SK-N-SH (cell line): ENCODE measurements around the gene RGS11. TPM values are rescaled to one million over a fixed set of nuclear protein-coding genes. Genes with fewer than 3 reads are reported as not detected.

ENCODE experiments used
- CTCF ChIA-PET: fragments of 300-600, 350-600 bp; formaldehyde crosslinking; extraction: SDS; loops from one replicate; lab custom pipeline; 2021; lab: Yijun Ruan, JAX
- POLR2A ChIA-PET: fragments of 350-600 bp; sonication (Branson Sonifier 250); formaldehyde crosslinking; extraction: SDS; loops from one replicate; lab custom pipeline; 2020; ENCODE audit warnings: antibody characterized with exemption, inconsistent platforms; lab: Yijun Ruan, JAX
- DNase-seq: peaks from one replicate; pipeline ENCODE4 v3.0.0; 2012
- H2AFZ ChIP-seq: fragments of 200-600 bp; sonication (generic); 2 replicates; pipeline ENCODE4 v1.8.1; 2016; ENCODE audit warnings: antibody characterized with exemption, mild to moderate bottlenecking, low read depth
- H3F3A ChIP-seq: fragments of 200-600 bp; sonication (generic); replicated peaks from 2 replicates; pipeline ENCODE3; 2016; ENCODE audit warnings: antibody characterized with exemption, mild to moderate bottlenecking; ENCODE audit not compliant: insufficient read depth
- H3K27ac ChIP-seq, 2 experiments: fragments of 200-500 bp in 1 of 2; fragments of 200-600 bp in 1 of 2; sonication (Bioruptor generic) in 1 of 2; sonication (generic), shearing (Covaris generic) in 1 of 2; 2 replicates each; pipeline versions ENCODE4 v1.5.1 to v1.6.1; 2014 to 2016; ENCODE audit warnings: low read depth in 2 of 2, inconsistent platforms in 1 of 2, low read length in 1 of 2, mild to moderate bottlenecking in 1 of 2, mixed read lengths in 1 of 2
- H3K27me3 ChIP-seq: fragments of 200-600 bp; sonication (generic), shearing (Covaris generic); 2 replicates; pipeline ENCODE4 v1.6.1; 2016; ENCODE audit warnings: mixed run types; ENCODE audit not compliant: insufficient read depth
- H3K36me3 ChIP-seq, 2 experiments: fragments of 200-500 bp in 1 of 2; fragments of 200-600 bp in 1 of 2; sonication (Bioruptor generic) in 1 of 2; sonication (generic) in 1 of 2; replicated peaks in 1 of 2; 2 replicates each; pipeline versions ENCODE3 to v1.5.1; 2014 to 2016; ENCODE audit warnings: low read length in 1 of 2, mild to moderate bottlenecking in 1 of 2; ENCODE audit not compliant: insufficient read depth in 2 of 2, control insufficient read depth in 1 of 2
- H3K4me1 ChIP-seq, 2 experiments: fragments of 200-500 bp in 1 of 2; fragments of 200-600 bp in 1 of 2; sonication (Bioruptor generic) in 1 of 2; sonication (generic), shearing (Covaris generic) in 1 of 2; 2 replicates each; pipeline versions ENCODE4 v1.5.1 to v1.6.1; 2014 to 2016; ENCODE audit warnings: low read depth in 1 of 2, low read length in 1 of 2, mixed run types in 1 of 2; ENCODE audit not compliant: insufficient read depth in 2 of 2, control insufficient read depth in 1 of 2
- H3K4me2 ChIP-seq: fragments of 200-600 bp; sonication (generic), shearing (Covaris generic); 2 replicates; pipeline ENCODE4 v1.6.1; 2017; ENCODE audit warnings: mixed run types
- H3K4me3 ChIP-seq, 2 experiments: fragments of 200-500 bp in 1 of 2; fragments of 200-600 bp in 1 of 2; sonication (Bioruptor generic) in 1 of 2; sonication (generic), shearing (Covaris generic) in 1 of 2; 2 replicates each; pipeline versions ENCODE4 v1.5.1 to v1.8.1; 2014 to 2016; ENCODE audit warnings: low read depth in 2 of 2, inconsistent platforms in 1 of 2, low read length in 1 of 2, mild to moderate bottlenecking in 1 of 2, mixed read lengths in 1 of 2, moderate library complexity in 1 of 2
- H3K79me2 ChIP-seq: fragments of 200-600 bp; sonication (generic); 2 replicates; pipeline ENCODE4 v1.8.1; 2017; ENCODE audit warnings: mild to moderate bottlenecking; ENCODE audit not compliant: insufficient read depth
- H3K9ac ChIP-seq: fragments of 200-600 bp; sonication (generic); 2 replicates; pipeline ENCODE4 v1.6.1; 2017; ENCODE audit warnings: mixed run types
- H3K9me2 ChIP-seq: fragments of 200-600 bp; sonication (generic); 2 replicates; pipeline ENCODE4 v1.6.1; 2017; ENCODE audit warnings: mixed run types
- H3K9me3 ChIP-seq: fragments of 200-600 bp; sonication (generic); 2 replicates; pipeline ENCODE4 v1.6.1; 2017; ENCODE audit warnings: mixed run types, mild to moderate bottlenecking, moderate library complexity
- H4K20me1 ChIP-seq: fragments of 200-600 bp; sonication (generic); 2 replicates; pipeline ENCODE4 v1.6.1; 2017; ENCODE audit warnings: mild to moderate bottlenecking, mixed run types; ENCODE audit not compliant: insufficient read depth
- ELF1 ChIP-seq: IDR thresholded peaks from 2 replicates; pipeline ENCODE4 v1.4.0; 2012
- FOSL2 ChIP-seq: IDR thresholded peaks from 2 replicates; pipeline ENCODE4 v1.4.0; 2012; ENCODE audit warnings: low read depth, mild to moderate bottlenecking, moderate library complexity, borderline replicate concordance
- FOXM1 ChIP-seq: IDR thresholded peaks from 2 replicates; pipeline ENCODE4 v1.4.0; 2012; ENCODE audit warnings: low read depth, mild to moderate bottlenecking
- GATA2 ChIP-seq: sonication (generic); formaldehyde crosslinking; IDR thresholded peaks from 2 replicates; pipeline ENCODE4 v1.5.0; 2020; ENCODE audit warnings: mild to moderate bottlenecking, missing genetic modification reagents
- IRF3 ChIP-seq: fragments of 150-350 bp; IDR thresholded peaks from 2 replicates; pipeline ENCODE4 v1.6.1; 2016; ENCODE audit warnings: mild to moderate bottlenecking, low read depth, low read length
- MEF2A ChIP-seq: IDR thresholded peaks from 2 replicates; pipeline ENCODE4 v1.4.0; 2012; ENCODE audit warnings: low read depth, borderline replicate concordance
- MXI1 ChIP-seq: IDR thresholded peaks from 2 replicates; pipeline ENCODE4 v1.6.1; 2012; ENCODE audit warnings: mild to moderate bottlenecking, low read depth, low read length, improper control_type of control experiment
- POLR2AphosphoS5 ChIP-seq: IDR thresholded peaks from 2 replicates; pipeline ENCODE4 v1.6.1; 2012; ENCODE audit warnings: low read depth, low read length
- RCOR1 ChIP-seq: fragments of 150-350 bp; IDR thresholded peaks from 2 replicates; pipeline ENCODE4 v1.6.1; 2017; ENCODE audit warnings: antibody characterized with exemption, low read length
- RXRA ChIP-seq: IDR thresholded peaks from 2 replicates; pipeline ENCODE4 v1.4.0; 2012; ENCODE audit warnings: low read depth, mild to moderate bottlenecking, borderline replicate concordance
- TAF1 ChIP-seq: IDR thresholded peaks from 2 replicates; pipeline ENCODE4 v1.6.1; 2012; ENCODE audit warnings: low read depth, mild to moderate bottlenecking, low read length, moderate library complexity, borderline replicate concordance
- TCF12 ChIP-seq: IDR thresholded peaks from 2 replicates; pipeline ENCODE4 v1.4.0; 2012
- TEAD4 ChIP-seq: IDR thresholded peaks from 2 replicates; pipeline ENCODE4 v1.4.0; 2012; ENCODE audit warnings: mild to moderate bottlenecking, borderline replicate concordance; ENCODE audit not compliant: insufficient read depth
- YY1 ChIP-seq: IDR thresholded peaks from 2 replicates; pipeline ENCODE4 v1.4.0; 2012; ENCODE audit warnings: low read depth, mild to moderate bottlenecking
- WGBS: methylation state at CpG from one replicate; pipeline ENCODE4 v1.1.6; 2017; ENCODE audit warnings: low lambda C conversion rate; 5-methylcytosine and 5-hydroxymethylcytosine counted together
- polyA plus RNA-seq, 3 experiments: library from polyadenylated mRNA; depleted of rRNA; stranded (reverse); fragments of >200 nt; gene quantifications; 2 replicates each; pipeline ENCODE4 v1.2.3, GENCODE V29; 2012
- TF ChIP-seq, protein P1 (sequence below): IDR thresholded peaks from 2 replicates; pipeline ENCODE4; 2012
- TF ChIP-seq, protein P2 (sequence below): IDR thresholded peaks from 2 replicates; pipeline ENCODE4 v1.4.0; 2012; ENCODE audit warnings: low read depth, borderline replicate concordance

The RGS11 gene
- polyA plus RNA-seq, 1 of the 3 experiments (the other 2 are of a cell fraction), result 9.8 TPM

GRCh38 chr16:243348-243747 is 32.4 kb downstream of the RGS11 start:
- Histone ChIP-seq H3F3A (no peaks in the 10 kb centered on the region), H3K27ac (no peak overlapping the region), H3K9me2 (no peaks in the 10 kb centered on the region), H3K27me3 (no peaks in the 10 kb centered on the region), H3K4me3 (no peak overlapping the region), H3K4me1 (no peaks in the 10 kb centered on the region), H3K36me3 (no peaks in the 10 kb centered on the region), H3K9ac (no peak overlapping the region), H4K20me1 (no peaks in the 10 kb centered on the region), H3K79me2 (peaks cover 37% of the 10 kb centered on the region), H3K4me2 (no peak overlapping the region), H3K9me3 (no peaks in the 10 kb centered on the region), H2AFZ (no peak overlapping the region)
- POLR2A ChIA-PET, result no interaction called here
- no peak for DNase-seq
- CTCF ChIA-PET, result interaction anchor here (2.1 kb wide), 1 partner anchor 9 kb away, joined by 6 read pairs; the partner anchor contains the start of gene FAM234A
- TF ChIP-seq TAF1 (no peak), YY1 (no peak), TEAD4 (no peak), ELF1 (no peak), MEF2A (no peak), FOXM1 (no peak), POLR2AphosphoS5 (no peak), MXI1 (no peak), TCF12 (no peak), GATA2 (CRISPR knock-in tag) (no peak), RCOR1 (no peak), IRF3 (no peak), RXRA (no peak)
- TF ChIP-seq, protein P1, sequence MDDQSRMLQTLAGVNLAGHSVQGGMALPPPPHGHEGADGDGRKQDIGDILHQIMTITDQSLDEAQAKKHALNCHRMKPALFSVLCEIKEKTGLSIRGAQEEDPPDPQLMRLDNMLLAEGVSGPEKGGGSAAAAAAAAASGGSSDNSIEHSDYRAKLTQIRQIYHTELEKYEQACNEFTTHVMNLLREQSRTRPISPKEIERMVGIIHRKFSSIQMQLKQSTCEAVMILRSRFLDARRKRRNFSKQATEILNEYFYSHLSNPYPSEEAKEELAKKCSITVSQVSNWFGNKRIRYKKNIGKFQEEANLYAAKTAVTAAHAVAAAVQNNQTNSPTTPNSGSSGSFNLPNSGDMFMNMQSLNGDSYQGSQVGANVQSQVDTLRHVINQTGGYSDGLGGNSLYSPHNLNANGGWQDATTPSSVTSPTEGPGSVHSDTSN, result no peak
- TF ChIP-seq, protein P2, sequence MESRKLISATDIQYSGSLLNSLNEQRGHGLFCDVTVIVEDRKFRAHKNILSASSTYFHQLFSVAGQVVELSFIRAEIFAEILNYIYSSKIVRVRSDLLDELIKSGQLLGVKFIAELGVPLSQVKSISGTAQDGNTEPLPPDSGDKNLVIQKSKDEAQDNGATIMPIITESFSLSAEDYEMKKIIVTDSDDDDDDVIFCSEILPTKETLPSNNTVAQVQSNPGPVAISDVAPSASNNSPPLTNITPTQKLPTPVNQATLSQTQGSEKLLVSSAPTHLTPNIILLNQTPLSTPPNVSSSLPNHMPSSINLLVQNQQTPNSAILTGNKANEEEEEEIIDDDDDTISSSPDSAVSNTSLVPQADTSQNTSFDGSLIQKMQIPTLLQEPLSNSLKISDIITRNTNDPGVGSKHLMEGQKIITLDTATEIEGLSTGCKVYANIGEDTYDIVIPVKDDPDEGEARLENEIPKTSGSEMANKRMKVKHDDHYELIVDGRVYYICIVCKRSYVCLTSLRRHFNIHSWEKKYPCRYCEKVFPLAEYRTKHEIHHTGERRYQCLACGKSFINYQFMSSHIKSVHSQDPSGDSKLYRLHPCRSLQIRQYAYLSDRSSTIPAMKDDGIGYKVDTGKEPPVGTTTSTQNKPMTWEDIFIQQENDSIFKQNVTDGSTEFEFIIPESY, result no peak
- 92% methylated on average over 4 of the region's 4 CpGs for WGBS

GRCh38 chr16:242281-242680 is 33.5 kb downstream of the RGS11 start:
- no peak overlapping the region for H3K4me2 ChIP-seq
- H3F3A ChIP-seq, result no peaks in the 10 kb centered on the region
- no peaks in the 10 kb centered on the region for H3K4me1 ChIP-seq
- H4K20me1 ChIP-seq, result no peaks in the 10 kb centered on the region
- TF ChIP-seq RXRA (no peak), FOSL2 (no peak), TCF12 (no peak), MEF2A (no peak)
- no peak overlapping the region for H2AFZ ChIP-seq
- no peaks in the 10 kb centered on the region for H3K27me3 ChIP-seq
- peaks cover 47% of the 10 kb centered on the region for H3K79me2 ChIP-seq
- no peaks in the 10 kb centered on the region for H3K9me2 ChIP-seq
- no peak overlapping the region for H3K9ac ChIP-seq
- POLR2A ChIA-PET, result no interaction called here
- no peak overlapping the region for H3K4me3 ChIP-seq
- no peaks in the 10 kb centered on the region for H3K36me3 ChIP-seq
- no peak overlapping the region for H3K27ac ChIP-seq
- 93% methylated on average over 10 of the region's 10 CpGs for WGBS
- CTCF ChIA-PET, result interaction anchor here (1.1 kb wide), 1 partner anchor 135 kb away, joined by 3 read pairs; no protein-coding TSS in a partner anchor
- no peaks in the 10 kb centered on the region for H3K9me3 ChIP-seq
- DNase-seq, result no peak
